ENCODE measurements around the gene COA4. TPM values are rescaled to one million over a fixed set of nuclear protein-coding genes. Genes with fewer than 3 reads are reported as not detected.

COA4 gene
- total RNA-seq, 1 donor, result 74.3 TPM

- no peak for DNase-seq (ENCODE audit: low read depth)
- no peak overlapping the region for H3K4me3 ChIP-seq (ENCODE audit: low read depth, low read length)
- no peak for TF ChIP-seq CTCF (IDR thresholded peaks at IDR 0.05; ENCODE audit: insufficient read depth, low read depth, low read length)
Measured at GRCh38 chr11:73856031-73856567, 20.5 kb downstream of the COA4 start.

GRCh38 chr11:73854680-73855079 lies 22.0 kb downstream of the COA4 start:
- DNase-seq (ENCODE audit: low read depth), result no peak
- TF ChIP-seq CTCF (IDR thresholded peaks at IDR 0.05; ENCODE audit: insufficient read depth, low read depth, low read length), result no peak
- no peak overlapping the region for H3K4me3 ChIP-seq (ENCODE audit: low read depth, low read length)

GRCh38 chr11:73852049-73852448 lies 24.6 kb downstream of the COA4 start:
- no peak for DNase-seq (ENCODE audit: low read depth)
- TF ChIP-seq CTCF (IDR thresholded peaks at IDR 0.05; ENCODE audit: insufficient read depth, low read depth, low read length), result no peak
- no peak overlapping the region for H3K4me3 ChIP-seq (ENCODE audit: low read depth, low read length)

GRCh38 chr11:73851046-73851764 lies 25.4 kb downstream of the COA4 start:
- TF ChIP-seq CTCF (IDR thresholded peaks at IDR 0.05; ENCODE audit: insufficient read depth, low read depth, low read length), result no peak
- H3K4me3 ChIP-seq (ENCODE audit: low read depth, low read length), result no peak overlapping the region
- DNase-seq (ENCODE audit: low read depth), result no peak

GRCh38 chr11:73839123-73839457 lies 37.6 kb downstream of the COA4 start:
- H3K4me3 ChIP-seq (ENCODE audit: low read depth, low read length), result no peak overlapping the region
- no peak for DNase-seq (ENCODE audit: low read depth)
- TF ChIP-seq CTCF (IDR thresholded peaks at IDR 0.05; ENCODE audit: insufficient read depth, low read depth, low read length), result no peak

GRCh38 chr11:73838443-73839122 lies 38.1 kb downstream of the COA4 start:
- peak; percentile 53 for DNase-seq (ENCODE audit: low read depth)

More at GRCh38 chr11:73838443-73839122, 38.1 kb downstream of the COA4 start:
- H3K4me3 ChIP-seq (ENCODE audit: low read depth, low read length), result no peak overlapping the region
- no peak for TF ChIP-seq CTCF (IDR thresholded peaks at IDR 0.05; ENCODE audit: insufficient read depth, low read depth, low read length)
